NCI-H1930 (cell line): ENCODE data around the gene TRAF2.
"Not testable (repeated sequence)": the region's sequence is repeated elsewhere in the genome, so short reads cannot be mapped to it uniquely, and the experiment has no call there.

ENCODE experiments used
- DNase-seq, 2 experiments: peaks; one replicate each; lab custom pipeline; 2025; lab: John Stamatoyannopoulos, UW

The TRAF2 gene

DNA sequence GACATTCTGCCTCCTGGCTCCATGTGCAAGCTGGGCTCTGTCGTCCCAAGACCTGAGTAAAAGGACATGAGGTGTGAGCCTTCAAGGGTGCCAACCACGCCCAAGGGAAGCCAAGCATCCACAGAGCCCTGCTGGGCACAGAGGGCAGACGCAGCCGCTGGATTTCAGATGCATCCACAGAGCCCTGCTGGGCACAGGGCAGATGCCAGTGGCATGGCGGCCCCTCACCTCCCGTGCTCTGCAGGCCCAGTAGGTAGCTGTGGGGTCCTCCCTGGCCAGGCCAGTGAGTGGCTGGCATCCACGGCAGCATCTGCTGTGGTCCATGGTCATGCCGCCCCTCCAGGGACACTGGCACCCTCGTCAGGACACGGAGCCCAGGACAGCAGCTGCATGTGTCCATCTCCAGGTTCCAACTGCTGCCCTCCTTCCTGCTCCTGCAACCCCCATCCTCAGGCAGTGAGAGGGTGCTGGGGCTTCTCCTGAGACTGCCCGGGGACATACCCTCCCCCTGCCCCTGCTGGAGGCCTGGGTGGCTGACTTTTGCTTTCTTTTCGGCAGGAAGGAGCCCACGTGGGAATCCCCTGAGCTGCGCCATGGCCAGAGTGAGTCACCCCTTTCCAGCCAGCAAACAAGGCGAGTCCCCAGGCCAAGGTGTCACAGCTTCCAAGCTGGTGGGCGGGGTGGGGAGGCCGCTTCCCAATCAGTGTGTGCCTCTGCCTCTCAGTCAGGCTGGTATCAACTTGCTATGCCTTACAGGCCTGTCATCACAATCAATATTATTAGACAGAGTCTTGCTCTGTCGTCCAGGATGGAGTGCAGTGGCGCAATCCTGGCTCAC, 4.0 kb upstream of the TRAF2 start:
- DNase-seq = no peak

DNA sequence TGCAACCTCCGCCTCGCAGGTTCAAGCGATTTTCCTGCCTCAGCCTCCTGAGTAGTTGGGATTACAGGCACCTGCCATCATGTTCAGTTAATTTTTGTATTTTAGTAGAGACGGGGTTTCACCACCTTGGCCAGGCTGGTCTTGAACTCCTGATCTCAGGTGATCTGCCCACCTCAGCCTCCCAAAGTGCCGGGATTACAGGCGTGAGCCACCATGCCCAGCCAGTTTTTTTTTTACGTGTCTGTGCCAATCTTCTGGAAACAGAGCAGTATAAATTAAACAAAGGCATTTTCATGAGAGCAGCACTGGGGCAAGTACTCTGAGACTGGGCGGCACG, 3.4 kb upstream of the TRAF2 start:
- not testable (repeated sequence) for DNase-seq

DNA sequence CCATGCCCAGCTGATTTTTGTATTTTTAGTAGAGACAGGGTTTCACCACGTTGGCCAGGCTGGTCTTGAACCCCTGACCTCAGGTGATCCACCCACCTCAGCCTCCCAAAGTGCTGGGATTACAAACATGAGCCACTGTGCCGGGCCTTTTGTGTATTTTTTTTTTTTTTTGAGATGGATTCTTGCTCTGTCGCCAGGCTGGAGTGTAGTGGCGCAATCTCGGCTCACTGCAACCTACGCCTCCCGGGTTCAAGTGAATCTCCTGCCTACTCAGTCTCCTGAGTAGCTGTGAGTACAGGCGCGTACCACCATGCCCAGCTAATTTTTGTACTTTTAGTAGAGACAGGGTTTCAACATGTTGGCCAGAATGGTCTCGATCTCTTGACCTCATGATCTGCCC, 2.6 kb upstream of the TRAF2 start:
- not testable (repeated sequence) for DNase-seq

DNA sequence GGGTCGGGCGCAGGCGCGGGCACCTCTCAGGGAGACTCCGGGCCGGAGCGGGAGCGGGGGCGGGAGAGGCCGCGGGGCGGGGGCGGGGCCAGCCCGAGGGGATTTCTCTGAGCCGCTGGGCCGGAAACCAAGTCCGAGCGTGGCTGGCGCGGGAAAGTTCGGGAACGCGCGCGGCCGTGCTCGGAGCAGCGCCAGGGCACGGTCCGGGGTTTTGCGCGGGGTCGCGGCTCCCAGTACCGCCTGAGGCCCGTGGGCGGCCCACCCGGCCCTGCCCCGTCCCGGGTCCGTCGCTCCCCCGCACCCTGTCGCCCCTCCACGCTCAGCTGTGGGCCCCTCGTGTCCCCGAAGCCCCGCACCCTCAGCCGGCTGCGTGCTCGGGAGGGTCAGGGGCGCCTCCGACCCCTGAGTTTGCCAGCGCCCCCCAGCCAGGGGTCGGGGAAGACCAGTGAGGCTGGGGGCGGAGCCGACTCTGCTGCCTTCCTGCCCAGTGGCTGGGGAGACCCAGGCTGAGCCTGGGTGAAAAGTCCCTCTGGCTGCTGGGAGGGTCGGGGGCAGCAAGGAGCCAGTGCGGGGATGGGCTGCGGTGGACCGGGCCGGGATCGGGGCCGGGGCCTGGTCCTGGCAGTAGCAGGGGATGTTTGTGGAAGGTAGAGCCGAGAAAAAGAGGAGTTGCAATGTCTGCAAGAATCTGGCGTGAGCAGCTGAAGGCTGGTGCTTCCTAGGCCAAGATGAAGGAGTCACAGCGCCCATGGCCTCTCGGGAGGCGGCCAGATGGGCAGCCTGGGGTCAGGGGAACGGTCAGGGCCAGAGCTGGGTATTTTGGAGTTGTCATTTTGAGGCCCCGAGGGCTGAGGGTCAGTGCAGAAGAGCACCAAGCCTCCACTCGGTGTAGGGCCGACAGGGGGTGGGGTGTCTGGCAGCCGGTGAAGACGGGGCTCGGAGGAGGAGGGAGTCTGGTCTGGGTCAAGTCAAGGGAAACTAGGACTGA, 588 bp downstream of the TRAF2 start:
- DNase-seq = no peak

DNA sequence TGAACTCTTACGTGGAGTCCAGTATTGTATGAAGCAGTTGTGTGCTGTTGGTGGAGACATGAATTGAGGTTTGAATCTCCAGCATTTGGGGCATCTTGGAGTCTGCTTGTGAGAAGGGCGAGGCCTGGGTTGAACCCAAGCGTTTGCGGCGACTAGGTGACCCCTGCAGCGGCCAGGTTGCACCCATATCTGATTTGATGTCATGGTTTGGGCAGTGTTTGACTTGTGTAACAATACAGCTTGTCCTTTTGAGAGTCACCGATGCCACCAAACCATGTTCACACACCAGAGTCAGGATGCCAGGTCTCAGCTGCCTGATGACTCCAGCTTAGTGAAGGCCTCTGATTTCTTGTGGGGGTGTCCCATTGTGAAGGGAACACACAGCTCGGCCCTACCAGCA, 2.1 kb downstream of the TRAF2 start:
- no peak for DNase-seq

DNA sequence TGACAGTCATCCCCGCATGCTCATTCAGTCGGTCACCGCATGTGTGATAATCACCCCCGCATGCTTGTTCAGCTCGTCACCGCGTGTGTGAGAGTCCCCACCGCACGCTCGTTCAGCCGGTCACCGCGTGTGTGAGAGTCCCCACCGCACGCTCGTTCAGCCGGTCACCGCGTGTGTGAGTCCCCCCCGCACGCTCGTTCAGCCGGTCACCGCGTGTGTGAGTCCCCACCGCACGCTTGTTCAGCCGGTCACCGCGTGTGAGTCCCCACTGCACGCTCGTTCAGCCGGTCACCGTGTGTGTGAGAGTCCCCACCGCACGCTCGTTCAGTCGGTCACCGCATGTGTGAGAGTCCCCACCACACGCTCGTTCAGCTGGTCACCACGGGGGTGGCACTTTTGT, 3.5 kb downstream of the TRAF2 start:
- DNase-seq = no peak

DNA sequence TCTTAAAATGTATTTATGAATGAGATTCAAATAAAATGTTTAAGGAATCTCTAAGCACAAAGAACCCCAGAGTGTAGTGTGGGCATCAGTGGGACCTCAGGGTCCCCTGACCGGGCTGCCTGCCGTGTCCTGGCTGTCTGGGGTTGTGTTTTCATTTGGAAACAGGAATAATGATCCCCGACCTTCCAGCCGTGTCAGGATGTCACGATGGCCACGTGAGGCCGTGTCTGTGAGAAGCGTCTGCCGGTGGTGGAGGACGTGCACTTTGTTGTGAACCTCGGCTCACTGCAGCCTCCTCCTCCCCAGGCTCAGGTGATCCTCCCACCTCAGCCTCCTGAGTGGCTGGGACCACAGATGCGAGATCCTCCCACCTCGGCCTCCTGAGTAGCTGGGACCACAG, 4.3 kb downstream of the TRAF2 start:
- DNase-seq = no peak

DNA sequence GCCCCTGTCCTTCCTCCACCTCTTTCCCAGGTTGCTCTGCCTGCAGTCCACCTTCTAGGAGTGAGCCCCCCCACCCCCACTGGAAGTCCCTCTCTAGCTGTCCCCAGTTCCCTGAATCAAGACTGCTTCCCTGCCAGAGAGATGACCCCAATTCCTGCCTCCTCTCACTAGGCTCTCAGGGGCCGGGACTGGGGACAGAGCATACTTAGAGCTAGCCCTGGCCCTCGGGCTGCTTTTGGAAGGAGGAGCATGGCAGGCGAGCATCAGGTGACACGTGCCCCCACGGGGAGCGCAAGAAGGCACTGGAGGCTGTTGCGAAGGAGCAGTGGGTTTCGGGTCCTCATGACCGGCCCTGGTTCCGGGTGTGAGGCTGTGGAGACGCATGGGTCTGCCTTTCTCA, 9.7 kb downstream of the TRAF2 start:
- no peak for DNase-seq

DNA sequence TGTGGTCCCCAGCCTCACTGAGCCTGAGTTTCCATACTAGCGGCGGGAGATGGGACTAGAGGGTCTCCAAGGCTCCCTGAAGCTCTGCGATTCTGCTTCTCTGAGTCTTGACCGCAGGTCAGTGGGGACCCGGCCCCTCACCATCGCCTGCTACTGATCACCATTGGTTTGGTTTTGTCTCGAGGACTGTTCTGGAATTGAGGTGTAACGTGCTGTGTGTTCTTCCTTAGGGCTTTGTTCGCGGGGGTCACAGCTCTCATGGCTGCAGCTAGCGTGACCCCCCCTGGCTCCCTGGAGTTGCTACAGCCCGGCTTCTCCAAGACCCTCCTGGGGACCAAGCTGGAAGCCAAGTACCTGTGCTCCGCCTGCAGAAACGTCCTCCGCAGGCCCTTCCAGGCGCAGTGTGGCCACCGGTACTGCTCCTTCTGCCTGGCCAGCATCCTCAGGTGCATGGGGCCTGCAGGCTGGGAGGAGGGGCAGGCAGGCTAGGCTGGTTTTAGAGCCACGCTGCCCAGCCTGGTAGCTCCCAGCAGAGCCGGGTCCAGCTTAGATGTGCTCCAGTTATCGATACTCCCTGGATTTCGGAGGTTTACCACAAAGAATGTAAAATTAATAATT, 12.3 kb downstream of the TRAF2 start:
- DNase-seq = no peak

DNA sequence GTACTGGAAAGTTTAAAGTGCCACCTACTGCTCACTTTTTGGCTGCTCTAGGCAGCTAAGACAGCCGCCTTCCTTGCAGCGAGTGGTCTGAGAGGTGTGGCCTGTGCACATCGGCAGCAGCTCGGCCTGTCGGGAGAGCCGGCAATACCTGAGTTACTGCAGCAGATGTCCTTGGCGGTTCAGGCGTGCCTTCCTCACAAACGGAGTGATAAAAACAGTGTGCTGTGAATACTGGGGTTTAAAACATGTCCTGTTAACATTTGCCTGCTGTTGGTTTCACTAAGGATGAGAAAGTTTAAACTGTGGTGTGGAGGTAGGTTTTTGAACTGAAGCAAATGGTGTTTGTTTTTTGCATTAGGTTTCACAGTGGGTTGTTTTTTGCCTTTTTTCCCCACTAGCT, 12.9 kb downstream of the TRAF2 start:
- DNase-seq = no peak

DNA sequence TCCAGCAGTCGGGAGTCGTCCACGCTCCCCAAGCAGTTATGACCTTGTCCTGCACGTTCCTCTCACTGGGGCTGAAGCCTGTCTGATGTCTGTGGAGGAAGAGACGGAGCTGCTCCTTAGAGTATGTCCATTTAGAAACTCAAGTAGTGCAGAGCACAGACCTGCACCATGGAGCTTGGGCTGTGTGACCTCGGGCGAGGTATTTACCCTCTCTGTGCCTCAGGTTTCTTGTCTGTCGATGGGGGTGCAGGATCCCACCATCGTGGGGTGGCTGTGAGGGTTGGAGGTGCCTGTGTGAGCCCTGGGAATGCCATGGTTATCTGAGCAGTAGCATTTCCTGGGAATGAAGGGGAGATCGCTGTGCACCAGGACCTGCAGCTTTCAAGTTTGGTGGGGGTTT, 14.2 kb downstream of the TRAF2 start:
- no peak for DNase-seq

DNA sequence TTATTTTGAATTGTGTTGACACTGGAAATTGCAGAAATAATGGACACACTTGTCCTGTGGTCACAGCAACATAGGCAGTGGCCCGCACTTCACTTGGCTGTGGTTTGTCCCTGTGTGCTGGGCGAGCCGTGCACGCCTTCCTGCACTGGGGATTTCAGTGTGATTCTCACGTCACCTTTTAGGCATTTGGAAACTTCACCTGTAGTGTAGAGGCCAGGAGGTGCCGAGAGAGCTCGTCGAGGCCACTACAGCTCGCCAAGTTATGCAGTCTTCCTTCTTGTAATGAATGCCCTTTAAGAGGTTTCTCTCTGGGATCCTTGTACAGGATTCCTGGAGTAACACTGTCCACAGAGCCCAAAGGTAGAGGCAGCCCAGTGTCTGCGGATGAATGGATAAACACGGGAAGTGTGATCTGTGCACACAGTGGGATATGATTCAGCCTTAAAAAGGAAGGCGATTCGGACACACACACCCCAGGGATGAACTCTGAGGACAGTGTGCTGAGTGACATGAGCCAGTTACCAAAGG, 14.7 kb downstream of the TRAF2 start:
- DNase-seq = no peak

DNA sequence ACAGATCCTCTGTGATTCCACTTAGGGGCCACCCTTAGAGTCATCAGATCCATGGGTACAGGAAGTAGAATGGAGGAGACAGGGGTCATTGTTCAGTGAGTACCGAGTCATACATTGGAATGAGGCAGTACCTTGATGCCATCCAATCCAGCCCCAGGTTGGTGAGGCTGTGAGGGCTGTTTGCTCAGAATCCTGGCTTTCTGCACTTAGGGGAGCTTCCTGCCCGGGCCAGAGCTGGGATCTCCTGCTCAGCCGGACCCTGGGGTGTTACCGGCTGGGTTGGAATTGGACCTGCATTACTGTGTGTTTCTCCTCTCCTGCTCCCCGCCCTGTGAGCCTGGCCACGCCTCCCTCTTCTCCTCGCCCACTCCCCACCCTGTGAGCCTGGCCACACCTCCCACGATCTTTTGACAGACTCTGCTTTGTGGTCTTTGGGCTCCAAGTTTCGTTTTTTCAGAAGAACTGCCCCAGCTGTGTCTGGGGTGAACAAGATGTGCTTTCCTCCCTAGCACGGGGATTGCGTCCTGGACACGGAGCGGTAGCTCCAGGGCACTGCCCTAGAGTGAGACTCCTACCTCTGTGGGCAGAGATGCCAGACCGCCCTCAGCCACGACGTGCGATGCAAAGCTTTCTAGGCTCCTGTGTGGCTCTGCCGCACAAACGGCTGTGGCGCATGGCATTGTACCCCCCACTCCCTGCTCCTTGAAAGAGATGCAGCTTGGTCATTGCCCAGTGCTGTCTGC, 15.4 kb downstream of the TRAF2 start:
- no peak for DNase-seq

DNA sequence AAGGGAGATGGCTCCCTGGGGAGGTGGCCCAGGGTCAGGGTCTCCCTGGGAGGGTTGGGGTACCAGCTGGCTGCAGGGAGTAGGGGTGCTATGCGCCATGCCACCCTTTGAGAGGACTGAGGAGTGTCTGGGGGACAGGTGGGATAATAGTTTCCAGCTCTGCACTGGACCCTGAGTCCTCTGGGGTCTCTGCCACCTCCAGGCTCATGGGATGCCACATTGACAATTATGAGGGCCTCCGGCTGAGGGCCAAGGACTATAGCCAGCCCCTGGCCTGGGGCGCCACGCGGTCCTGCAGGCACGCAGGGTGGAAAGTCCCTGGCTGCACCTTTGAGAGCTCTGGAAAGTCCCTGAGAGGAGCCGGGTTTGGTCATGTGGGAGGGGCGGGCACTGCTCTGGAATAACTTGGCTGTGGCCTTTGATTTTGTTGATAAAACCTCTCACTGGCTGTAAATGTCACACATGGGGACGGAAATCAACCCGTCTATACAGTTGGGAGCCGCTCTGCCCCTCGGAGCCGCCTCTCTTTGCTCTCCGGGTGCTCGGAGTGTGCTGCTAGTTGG, 16.0 kb downstream of the TRAF2 start:
- no peak for DNase-seq

DNA sequence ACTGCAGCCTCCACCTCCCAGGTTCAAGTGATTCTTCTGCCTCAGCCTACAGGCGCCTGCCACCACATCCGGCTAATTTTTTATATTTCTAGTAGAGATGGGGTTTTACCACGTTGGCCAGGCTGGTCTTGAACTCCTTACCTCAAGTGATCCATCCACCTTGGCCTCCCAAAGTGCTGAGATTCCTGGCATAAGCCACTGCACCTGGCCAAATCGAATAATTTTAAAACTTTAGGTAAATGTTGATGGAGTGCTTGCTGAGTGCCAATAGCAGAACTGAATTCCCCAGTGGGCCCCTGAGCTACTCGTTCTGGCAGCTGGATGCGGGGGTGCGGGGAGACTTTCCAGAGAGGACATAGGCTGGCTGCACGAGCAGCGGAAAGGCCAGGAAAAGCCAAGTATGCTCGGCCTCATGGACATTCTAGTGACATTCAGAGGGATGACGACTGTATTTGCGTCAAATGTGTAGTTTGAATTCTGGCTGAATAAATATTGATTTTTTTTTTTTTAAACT, 16.8 kb downstream of the TRAF2 start:
- no peak for DNase-seq

DNA sequence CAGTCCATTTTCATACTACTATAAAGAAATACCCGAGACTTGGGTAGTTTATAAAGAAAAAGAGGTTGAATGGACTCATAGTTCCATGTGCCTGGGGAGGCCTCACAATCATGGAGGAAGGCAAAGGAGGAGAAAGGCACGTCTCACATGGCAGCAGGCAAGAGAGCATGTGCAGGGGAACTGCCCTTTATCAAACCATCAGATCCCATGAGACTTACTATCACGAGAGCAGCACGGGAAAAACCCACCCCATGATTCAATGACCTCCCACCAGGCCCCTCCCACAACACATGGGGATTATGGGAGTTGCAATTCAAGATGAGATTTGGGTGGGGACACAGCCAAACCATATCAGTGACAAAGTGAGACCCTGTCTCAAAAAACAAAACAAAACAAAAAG, 19.9 kb downstream of the TRAF2 start:
- no peak for DNase-seq

DNA sequence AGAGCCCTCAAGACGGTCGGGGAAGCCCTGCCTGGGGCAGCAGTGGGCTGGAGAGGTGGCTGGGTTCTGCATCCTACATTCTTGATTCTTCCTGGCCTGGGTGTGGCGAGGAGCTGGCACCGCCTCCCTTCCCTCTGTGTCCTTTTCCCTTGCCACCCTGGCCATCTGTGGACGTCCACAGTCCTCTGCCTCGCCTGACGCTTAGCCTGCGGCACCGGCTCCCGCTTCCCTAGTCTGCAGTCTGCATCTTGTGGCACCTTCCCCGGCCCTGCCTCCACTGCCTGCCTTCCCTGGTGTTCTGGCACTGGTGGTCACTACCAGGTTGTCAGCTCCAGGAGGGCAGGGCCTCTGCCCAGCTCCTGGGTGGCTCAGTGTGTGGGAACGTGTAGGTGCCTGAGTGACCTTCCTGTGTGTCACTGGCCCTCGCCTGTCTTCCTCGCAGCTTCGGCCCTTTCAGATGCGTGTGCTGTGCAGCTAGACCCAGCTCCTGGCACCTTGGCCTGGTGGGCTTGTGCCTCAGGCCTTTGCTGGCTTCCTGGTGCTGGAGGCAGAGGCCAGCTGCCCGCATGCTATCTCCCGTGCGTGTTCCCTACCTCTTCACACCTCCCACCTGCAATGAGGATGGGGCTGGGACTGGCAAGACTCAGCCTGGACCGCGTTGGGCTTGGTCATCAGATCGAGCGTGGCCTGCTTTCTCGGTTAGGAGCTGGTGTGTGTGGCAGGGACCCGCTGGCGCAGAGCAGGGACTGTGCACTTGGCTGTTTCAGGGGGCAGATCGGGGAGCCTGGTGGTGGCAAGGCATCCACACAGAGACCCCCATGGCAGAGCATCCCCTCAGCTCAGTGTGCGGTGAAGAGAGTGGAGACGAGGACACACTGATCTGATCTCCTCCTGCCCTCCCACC, 20.9 kb downstream of the TRAF2 start:
- no peak for DNase-seq

DNA sequence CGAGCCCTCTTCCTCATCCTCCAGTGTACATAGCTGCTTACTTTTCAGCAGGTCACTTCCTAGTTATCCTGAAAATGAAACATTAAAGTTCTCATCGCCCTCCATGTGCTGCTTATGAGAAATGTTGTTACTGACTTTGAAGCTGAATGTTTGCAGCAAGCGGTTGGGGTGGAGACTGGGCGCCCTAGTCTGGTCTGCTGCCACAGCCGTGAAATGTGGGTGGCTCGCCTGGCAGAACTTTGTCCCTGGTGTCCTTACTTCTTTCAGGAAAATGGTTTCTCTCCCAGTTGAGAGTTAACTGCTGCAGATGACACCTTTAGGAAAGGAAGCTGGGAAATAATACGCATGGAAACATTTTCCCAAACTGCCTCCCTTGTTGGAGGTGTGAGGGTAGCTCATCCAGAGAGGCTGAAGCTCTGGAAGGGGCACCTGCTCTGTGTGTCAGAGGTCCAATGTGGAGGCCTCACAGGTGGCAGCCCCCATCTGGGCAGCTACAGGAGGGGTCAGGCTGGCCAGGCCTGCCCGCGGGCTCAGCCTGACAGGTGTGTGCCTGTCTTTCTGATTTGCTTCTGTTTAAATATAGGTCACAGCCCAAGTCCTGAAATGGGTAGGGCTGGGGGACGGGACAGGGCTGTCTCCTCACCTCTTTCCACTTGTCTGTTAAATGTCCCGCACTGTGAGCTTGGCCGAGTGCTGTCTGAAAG, 24.0 kb downstream of the TRAF2 start:
- no peak for DNase-seq

DNA sequence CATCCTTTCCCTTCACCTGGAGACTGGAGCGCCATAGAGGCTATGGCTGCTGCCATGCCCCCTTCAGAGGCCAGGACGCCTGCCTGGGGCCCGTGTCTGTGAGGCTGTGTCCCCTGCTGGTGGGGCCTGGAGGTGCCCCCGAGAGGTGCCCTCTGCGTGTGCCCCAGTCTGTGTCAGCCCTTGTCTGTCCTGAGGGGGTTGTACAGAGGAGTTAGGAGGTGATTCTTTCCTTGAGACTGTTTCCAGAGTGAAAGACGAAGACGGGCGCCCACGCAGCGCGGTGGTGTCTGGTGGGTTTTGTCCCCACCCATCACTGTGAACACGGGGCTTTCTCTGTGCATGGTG, 24.6 kb downstream of the TRAF2 start:
- DNase-seq = no peak
